Right forelimb (tissue), 1 donor: ENCODE results near the gene TRIM49.
"Not testable (repeated sequence)": the region's sequence is repeated elsewhere in the genome, so short reads cannot be mapped to it uniquely, and the experiment has no call there.

Experiments
- DNase-seq: peaks from one replicate; pipeline ENCODE4 v3.0.0-alpha.2; 2018

The TRIM49 gene, protein sequence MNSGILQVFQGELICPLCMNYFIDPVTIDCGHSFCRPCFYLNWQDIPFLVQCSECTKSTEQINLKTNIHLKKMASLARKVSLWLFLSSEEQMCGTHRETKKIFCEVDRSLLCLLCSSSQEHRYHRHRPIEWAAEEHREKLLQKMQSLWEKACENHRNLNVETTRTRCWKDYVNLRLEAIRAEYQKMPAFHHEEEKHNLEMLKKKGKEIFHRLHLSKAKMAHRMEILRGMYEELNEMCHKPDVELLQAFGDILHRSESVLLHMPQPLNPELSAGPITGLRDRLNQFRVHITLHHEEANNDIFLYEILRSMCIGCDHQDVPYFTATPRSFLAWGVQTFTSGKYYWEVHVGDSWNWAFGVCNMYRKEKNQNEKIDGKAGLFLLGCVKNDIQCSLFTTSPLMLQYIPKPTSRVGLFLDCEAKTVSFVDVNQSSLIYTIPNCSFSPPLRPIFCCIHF

GRCh38 chr11:89808475-89808874, at the start of gene TRIM49:
Gene TRIM49, minus strand, starts transcription at chr11:89808575. Its CDS starts 4,106 bp downstream, at chr11:89804469.
- DNase-seq: not testable (repeated sequence)

- DNase-seq: not testable (repeated sequence)
These were observed 18.3 kb upstream of the TRIM49 start for GRCh38 chr11:89826694-89827093.

GRCh38 chr11:89820008-89820407, 11.6 kb upstream of the TRIM49 start:
- not testable (repeated sequence) for DNase-seq

DNA sequence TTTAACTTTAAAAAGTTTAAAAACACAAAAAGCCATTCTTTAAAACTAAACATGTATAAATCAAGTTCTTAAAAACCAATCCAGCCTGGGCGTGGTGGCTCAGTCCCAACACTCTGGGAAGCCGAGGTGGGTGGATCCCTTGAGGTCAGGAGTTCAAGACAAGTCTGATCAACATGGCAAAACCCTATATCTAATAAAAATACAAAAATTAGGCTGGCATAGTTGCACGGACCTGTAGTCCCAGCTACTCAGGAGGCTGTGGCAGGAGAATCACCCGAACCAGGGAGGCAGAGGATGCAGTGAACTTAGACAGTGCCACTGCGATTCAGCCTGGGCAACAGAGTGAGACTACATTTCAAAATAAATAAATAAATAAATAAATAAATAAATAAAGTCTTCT, 5.2 kb upstream of the TRIM49 start:
- DNase-seq: not testable (repeated sequence)

GRCh38 chr11:89787506-89788063, 20.8 kb downstream of the TRIM49 start:
- not testable (repeated sequence) for DNase-seq

DNA sequence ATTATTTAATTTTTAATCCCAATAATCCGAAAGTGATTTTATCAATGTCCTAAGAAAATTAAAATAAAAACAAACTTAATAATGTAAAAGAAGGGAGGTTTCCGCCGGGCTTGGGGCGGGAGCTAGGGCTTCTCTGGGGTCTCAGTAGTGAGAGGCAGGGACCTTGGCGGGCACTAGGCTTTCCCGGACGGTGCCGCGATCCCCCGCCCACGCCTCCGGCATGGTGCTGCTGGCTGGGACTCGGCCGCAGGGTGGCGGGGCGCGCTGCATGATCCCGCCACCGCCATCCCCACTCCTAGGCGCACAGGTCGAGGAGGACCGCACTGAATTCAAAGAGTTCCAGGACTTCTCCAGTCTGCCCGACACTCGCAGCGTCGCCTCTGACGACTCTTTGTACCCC, 22.6 kb downstream of the TRIM49 start:
- not testable (repeated sequence) for DNase-seq

DNA sequence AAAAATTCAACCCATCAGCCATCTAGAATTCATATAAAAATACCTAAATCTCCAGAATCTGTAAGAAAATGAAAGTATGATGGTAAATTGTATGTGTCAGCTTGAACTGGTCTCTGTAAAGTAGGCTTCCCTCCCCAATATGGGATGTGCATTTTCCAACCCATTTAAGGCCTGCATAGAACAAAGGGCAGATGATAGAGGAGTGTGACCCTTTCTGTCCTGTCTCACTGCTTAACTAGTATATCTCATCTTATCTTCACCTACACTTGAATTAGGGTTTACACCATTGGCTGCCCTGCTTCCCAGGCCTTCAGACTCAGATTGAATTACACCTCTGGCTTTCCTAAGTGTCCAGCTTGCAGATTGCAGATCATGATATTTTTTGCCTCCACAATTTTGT, 57.6 kb downstream of the TRIM49 start:
- DNase-seq: not testable (repeated sequence)
